Measurements from ENCODE around the gene GALK2.
"Not testable (repeated sequence)": the region's sequence is repeated elsewhere in the genome, so short reads cannot be mapped to it uniquely, and the experiment has no call there.

Gene GALK2

DNA sequence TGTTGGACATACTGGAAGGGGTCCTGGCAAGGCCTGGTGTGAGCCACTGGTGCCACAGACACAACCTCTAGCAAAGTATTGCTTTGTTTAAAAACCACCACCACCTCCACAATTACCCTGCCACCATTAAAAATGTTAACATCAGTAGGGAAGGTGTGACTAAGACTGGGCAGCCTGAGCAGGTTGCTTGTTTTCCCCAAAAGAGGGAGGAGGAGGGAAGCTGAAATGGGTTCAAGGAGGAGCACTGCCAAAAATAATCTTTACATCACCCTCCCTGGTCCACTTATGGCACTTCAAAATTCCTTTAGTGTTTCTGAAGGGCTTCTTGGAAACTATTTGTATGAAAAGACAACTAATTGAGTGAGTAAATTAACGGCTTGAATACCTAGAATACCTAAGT is 153.2 kb downstream of the GALK2 start:
- intact Hi-C loops (cut with DNase I) = no loop called here
- no peak for DNase-seq

DNA sequence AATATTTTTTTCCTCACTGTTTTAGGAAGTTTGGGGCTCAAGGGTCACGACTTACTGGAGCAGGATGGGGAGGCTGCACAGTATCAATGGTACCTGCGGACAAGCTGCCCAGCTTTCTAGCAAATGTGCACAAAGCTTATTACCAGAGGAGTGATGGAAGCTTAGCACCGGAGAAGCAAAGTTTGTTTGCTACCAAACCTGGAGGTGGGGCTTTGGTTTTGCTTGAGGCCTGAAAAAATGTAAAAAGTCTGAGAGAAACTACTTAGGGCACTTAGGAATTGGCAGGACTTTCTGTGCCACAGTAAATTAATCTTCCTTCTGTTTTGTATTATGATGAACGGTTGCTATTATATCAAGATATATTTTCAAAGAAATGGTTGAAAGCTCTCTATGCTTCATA is 157.9 kb downstream of the GALK2 start:
- DNase-seq = no peak
- intact Hi-C loops (cut with DNase I) = no loop called here

DNA sequence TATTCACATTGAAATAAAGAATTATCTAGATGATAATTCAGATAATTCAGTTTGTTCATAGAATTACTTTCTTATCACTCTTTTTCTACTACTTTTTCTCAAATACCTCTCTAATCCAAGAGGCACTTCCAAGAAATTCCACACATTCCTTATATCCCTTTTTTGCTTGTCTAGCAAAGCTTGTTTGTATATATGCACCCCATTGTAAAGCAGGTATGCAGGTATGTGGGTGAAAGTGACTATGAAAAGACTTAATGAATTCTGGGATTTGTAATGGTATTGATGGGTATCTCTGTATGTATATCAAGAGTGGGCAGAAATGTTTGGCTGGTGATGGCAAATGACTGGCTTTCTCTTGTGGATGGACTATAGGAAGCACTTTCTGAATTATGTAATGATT is 158.9 kb downstream of the GALK2 start:
- DNase-seq = no peak
- intact Hi-C loops (cut with DNase I) = no loop called here

DNA sequence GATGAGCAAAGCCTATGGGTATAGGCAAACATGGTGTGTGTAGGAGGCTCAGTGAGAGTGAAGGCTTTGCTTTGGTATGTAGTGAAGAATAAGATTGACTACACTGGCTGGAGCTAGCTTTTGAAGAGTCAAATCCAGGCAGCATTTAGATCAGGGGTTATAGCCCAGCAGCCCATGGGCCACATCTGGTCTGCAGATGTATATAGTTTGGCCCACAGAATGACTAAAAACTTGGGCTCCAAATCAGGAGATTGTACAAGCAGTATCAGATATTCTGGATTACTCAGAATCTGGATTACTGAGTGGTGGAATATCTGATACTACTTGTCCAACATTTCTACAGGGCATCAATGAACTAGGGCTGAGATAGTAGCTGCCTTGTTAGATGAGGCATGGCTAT is 160.1 kb downstream of the GALK2 start:
- intact Hi-C loops (cut with DNase I) = no loop called here
- DNase-seq = no peak

DNA sequence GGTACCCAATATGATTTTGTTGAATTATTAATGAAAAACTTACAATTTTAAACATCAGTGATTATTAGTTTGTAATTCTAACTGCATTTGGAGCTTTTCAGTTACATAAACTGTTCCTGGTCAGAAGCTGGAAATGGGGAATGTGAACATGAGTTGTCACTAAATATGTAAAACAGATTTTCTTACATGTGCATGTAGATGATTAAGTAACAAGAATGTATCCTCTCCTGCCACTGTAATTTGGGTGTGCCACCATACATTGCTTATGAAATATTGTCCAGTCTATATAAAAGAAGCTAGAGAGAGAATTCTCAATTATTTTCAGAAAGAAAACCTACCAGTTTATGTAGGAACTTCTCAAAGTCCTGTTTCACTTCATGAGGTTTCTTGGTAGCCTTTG is 161.4 kb downstream of the GALK2 start:
- intact Hi-C loops (cut with DNase I) = no loop called here
- no peak for DNase-seq

DNA sequence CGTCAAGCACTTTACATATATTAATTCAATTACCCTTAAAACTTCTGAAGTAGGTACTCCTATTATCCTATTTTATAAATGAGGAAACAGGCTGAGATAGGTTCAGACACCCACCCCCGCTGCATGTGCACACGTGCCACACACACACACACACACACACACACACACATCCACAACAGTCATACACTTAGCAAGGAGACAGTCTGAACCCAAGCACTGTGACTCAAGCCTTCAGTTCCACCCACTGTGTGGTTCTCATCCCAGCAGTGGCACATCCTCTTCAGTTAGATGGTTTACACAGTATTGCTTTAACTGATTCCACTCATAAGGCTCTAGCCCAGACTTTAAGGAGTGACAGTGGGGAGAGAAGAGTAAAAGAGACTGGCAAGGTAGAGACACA is 161.9 kb downstream of the GALK2 start:
- intact Hi-C loops (cut with DNase I) = no loop called here

DNA sequence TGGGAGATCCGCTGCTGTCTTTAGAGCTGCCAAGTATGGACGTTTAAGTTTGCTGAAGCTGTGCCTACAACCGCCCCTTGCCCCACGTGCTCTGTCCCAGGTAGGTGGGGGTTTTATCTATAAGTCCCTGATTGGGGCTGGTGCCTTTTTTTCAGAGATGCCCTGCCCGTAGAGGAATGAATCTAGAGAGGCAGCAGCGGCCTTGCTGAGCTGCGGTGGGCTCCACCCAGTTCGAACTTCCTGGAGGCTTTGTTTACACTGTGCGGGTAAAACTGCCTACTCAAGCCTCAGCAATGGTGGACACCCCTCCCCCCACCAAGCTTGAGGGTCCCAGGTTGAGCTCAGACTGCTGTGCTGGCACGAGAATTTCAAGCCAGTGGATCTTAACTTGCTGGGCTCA is 169.6 kb downstream of the GALK2 start:
- intact Hi-C loops (cut with DNase I) = no loop called here
- peak in 2 of 10 donors; percentile 25 to 46 for DNase-seq

More for the DNA sequence above, 161.9 kb downstream of the GALK2 start:
- DNase-seq = no peak

DNA sequence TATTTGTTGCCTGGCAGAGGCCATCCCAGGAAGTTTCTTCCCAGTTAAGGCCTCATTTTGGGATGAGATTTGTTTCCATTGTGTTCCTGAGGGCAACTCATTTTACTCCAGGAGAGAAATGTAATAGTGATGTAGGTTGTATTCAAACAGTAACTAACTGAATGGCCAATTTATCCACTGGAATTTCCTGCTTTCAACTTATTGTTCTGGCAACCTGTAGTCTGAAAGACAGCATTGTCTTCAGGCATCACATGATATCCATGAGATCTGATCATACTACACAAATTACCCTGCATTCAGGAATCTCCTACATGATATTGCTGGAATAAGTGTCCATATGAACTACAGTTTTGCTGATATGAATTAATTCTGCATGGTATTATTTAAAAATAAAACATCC is 173.5 kb downstream of the GALK2 start:
- intact Hi-C loops (cut with DNase I) = no loop called here
- no peak for DNase-seq

DNA sequence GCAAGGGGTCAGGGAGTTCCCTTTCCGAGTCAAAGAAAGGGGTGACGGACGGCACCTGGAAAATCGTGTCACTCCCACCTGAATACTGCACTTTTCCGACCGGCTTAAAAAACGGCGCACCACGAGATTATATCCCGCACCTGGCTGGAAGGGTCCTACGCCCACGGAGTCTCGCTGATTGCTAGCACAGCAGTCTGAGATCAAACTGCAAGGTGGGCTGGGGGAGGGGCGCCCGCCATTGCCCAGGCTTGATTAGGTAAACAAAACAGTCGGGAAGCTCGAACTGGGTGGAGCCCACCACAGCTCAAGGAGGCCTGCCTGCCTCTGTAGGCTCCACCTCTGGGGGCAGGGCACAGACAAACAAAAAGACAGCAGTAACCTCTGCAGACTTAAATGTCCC is 184.4 kb downstream of the GALK2 start:
- intact Hi-C loops (cut with DNase I) = not testable (repeated sequence)
- peak in 2 of 10 donors; percentile 58 to 69 for DNase-seq

DNA sequence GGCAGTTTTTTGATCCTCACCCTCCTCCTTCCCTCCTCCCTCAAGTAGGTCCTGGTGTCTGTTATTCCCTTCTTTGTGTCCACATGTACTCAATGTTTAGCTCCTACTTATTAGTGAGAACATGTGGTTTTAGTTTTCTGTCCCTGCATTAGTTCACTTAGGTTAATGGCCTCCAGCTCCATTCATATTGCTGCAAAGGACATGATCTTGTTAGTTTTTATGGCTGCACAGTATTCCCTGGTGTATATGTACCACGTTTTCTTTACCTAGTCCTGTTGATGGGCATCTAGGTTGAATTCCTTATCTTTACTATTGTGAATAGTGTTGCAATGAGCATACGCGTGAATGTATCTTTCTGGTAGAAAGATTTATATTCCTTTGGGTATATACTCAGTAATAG is 191.3 kb downstream of the GALK2 start:
- DNase-seq = no peak
- intact Hi-C loops (cut with DNase I) = no loop called here

DNA sequence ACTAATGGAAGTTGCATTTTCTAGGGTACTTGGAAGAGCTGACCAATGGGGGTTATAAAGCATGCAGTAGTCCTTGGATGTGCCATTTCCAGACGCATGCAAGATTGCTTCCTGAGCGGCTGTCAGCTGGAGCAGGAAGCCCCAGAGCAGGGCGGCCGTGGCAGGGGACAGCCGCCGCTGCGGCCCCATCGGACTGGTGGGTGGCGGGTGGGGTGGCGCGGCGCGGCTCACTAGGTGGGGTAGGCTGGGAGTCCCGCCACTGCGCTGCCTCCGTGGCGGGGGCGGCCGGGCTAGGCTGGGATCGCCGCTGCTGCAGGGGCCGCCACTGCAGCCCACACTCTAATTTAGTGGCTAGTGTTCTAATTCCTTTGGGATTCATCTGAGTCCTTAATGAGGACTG is 196.4 kb downstream of the GALK2 start:
- DNase-seq = peak in 1 of 10 donors; percentile 75
- intact Hi-C loops (cut with DNase I) = no loop called here

DNA sequence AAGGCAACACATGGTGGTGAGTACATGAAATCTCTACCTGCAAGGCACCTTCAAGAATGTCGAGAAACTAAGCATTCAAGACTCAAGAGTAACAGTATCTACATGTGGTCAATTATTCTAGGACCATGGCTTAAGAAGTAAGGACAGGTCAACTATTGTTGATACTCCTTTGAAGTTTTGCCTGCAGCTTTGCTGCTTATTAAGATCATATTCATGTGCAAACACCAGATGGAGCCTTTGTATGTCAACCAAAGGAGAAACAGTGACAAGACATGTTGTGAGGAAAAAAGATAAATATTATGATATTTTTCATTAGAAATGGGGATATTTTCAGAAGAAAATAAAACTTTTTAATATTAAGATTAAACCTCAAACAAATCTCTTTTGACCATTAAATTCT is 200.7 kb downstream of the GALK2 start:
- intact Hi-C loops (cut with DNase I) = no loop called here
- no peak for DNase-seq

DNA sequence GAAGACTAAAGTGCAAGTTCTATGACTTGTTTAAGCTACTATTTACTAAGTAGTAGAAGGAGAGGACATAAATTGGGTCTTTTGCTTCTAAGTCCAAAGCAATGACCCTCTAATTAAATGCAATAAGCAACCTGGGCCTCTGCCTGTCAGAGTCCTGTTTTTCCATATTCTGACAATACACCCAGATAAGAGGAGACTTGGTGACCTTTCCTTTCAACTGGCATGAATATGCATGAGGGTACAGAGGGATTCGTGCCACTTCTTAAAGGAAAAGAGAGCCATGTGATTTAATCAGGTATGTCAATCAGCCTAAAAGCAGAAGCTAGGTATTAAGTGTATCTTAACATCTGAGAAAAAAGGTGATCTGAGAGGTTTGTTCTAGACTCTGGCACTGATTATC is 202.3 kb downstream of the GALK2 start:
- intact Hi-C loops (cut with DNase I) = no loop called here
- no peak for DNase-seq

DNA sequence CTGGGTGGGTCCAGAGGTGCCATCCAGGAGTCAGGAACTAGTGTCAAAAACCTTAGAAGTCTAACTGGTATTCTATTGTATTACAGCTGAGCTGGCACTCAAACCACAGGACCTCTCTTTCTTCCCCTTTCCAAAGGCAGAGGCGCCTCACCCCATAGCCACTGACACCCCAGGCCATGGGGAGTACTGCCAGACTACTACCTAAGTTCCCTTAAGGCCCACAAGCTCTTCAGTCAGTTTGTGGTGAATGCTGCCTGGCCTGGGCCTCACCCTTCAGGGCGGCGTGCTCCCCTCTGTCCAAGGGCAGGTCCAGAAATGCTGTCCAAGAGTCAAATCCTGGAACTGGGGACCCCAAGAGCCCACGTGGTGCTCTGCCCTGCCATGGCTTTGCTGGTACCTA is 209.9 kb downstream of the GALK2 start:
- intact Hi-C loops (cut with DNase I) = no loop called here
- peak in 2 of 10 donors; percentile 43 to 55 for DNase-seq

DNA sequence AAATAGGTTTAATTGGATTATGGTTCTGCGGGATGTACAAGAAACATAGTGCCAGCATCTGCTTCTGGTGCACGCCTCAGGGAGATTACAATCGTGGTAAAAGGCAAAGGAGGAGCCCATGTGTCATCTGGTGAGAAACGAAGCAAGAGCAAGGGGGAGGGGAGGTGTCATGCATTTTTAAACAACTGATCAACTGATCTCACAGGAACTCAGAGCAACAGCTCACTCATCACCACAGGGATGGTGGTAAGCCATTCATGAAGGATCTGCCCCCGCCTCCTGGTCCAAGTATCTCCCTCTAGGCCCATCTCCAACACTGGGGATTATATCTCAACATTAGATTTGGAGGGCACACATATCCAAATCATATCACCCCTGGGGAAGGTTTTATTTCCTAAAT is 210.9 kb downstream of the GALK2 start:
- intact Hi-C loops (cut with DNase I) = no loop called here
- no peak for DNase-seq
